RWPE1 (cell line): ENCODE data around the gene ANKRD30A.
A peak's percentile ranks its signal among the peaks of the same experiment; 100 is the strongest.

Experiments
- CTCF ChIA-PET: fragments of 350-600 bp; sonication (Branson Sonifier 250); formaldehyde crosslinking; extraction: SDS; loops from one replicate; lab custom pipeline; 2021; lab: Yijun Ruan, JAX
- POLR2A ChIA-PET: fragments of 400-600 bp; formaldehyde crosslinking; extraction: SDS; loops from one replicate; lab custom pipeline; 2020; ENCODE audit warnings: antibody characterized with exemption; ENCODE audit not compliant: low non-redundant PET; lab: Yijun Ruan, JAX
- DNase-seq: peaks from one replicate; pipeline ENCODE4 v3.0.0; 2012; ENCODE audit warnings: low spot score
- H3K27ac ChIP-seq: fragments of 450-650 bp; 2 replicates; pipeline ENCODE4 v1.5.1; 2017
- TF ChIP-seq, protein P1 (sequence below): fragments of 450-650 bp; conservative IDR thresholded peaks from 2 replicates; pipeline ENCODE4 v1.5.1; 2017; ENCODE audit warnings: low read depth, mild to moderate bottlenecking

Gene ANKRD30A

DNA sequence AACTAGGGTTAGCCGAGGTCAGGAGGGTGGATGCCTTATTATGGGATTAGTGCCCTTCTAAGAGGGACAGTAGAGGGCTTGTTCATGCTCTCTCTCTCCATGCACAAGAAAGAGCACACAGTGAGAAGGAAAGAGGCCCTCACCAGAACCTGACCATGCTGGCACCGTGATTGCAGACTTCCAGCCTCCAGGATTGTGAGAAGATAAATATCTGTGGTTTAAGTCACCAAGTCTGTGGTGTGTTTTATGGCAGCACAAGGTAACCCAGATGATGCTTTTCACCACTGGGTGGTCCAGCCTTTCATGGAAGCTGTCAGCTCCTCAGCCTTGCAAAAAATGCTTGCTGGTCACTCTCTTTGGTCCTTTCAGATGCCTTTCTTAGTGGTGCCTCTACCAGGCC is 175.9 kb downstream of the ANKRD30A start:
- TF ChIP-seq, protein P1, sequence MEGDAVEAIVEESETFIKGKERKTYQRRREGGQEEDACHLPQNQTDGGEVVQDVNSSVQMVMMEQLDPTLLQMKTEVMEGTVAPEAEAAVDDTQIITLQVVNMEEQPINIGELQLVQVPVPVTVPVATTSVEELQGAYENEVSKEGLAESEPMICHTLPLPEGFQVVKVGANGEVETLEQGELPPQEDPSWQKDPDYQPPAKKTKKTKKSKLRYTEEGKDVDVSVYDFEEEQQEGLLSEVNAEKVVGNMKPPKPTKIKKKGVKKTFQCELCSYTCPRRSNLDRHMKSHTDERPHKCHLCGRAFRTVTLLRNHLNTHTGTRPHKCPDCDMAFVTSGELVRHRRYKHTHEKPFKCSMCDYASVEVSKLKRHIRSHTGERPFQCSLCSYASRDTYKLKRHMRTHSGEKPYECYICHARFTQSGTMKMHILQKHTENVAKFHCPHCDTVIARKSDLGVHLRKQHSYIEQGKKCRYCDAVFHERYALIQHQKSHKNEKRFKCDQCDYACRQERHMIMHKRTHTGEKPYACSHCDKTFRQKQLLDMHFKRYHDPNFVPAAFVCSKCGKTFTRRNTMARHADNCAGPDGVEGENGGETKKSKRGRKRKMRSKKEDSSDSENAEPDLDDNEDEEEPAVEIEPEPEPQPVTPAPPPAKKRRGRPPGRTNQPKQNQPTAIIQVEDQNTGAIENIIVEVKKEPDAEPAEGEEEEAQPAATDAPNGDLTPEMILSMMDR = no peak
- no peak for DNase-seq
- ChIA-PET POLR2A (no interaction called here), CTCF (no interaction called here)
- H3K27ac ChIP-seq = no peak overlapping the region

GRCh38 chr10:37304036-37304435 is 178.6 kb downstream of the ANKRD30A start:
- ChIA-PET CTCF (no interaction called here), POLR2A (no interaction called here)
- no peak overlapping the region for H3K27ac ChIP-seq
- TF ChIP-seq, protein P1 = no peak
- no peak for DNase-seq

DNA sequence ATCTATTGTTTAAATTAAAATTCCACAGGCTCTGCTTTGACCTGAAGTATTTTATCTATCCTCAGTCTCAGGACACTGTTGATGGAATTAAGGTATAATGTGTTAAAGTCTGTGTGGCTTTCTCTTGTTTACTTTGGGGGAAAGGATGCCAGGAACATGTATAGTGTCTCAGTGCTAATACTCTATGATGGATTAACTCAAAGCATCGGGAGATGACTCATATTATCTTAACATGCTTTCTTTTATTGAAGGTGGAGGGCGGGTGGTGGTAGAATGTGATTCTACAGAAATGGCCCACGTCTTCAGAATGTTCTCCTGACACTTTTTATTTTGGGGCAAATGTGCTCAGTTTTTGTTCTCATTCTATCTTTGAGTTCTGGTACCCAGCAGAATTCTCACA is 189.0 kb downstream of the ANKRD30A start:
- ChIA-PET CTCF (no interaction called here), POLR2A (no interaction called here)
- peak; percentile 16 for DNase-seq
- no peak overlapping the region for H3K27ac ChIP-seq
- TF ChIP-seq, protein P1 = no peak

DNA sequence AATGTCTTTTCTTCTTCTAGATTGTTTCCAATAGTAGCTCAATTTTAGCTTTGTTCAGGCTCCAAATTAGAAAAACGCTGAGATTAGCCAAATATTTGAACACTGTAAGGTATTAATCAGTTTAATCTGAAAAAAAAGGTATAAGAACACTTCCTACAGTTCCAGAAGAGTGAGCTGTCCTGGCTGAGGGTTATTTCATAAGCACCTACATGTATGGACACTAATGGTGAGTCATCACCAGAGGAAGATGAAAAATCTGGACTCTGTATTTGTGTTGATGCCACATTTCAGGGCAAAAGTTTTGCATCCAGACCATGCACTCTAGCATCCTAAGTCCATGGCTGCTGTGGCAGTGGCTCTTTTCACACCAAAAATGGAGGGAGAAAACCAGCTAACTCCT is 189.5 kb downstream of the ANKRD30A start:
- ChIA-PET POLR2A (no interaction called here), CTCF (interaction anchor here (0.6 kb wide), 1 partner anchor 576 kb away, joined by 3 read pairs; no protein-coding TSS in a partner anchor)
- H3K27ac ChIP-seq = no peak overlapping the region
- TF ChIP-seq, protein P1 = no peak
- peak; percentile 52 for DNase-seq

DNA sequence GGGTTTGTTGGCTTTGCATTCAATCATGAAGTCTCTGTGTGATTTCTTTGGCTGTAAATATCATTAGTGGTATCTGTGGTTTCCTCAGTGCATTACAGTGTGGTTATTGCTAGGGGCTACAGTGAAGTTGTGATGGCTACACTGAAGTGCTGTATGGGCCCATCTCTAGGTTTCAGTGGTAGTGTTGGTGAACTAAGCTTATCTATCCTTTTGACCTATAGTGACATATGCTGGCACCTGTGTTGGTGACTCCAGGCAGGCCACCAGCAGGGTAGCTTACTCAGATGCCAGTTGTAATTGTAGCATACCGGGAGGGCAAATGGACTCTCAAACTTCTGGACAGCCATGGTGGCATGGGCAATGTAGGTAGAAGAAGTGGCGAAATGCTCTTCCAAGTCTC is 219.0 kb downstream of the ANKRD30A start:
- TF ChIP-seq, protein P1 = no peak
- H3K27ac ChIP-seq = no peak overlapping the region
- ChIA-PET POLR2A (no interaction called here), CTCF (no interaction called here)
- DNase-seq = no peak

- TF ChIP-seq, protein P1 = no peak
- ChIA-PET CTCF (no interaction called here), POLR2A (no interaction called here)
- H3K27ac ChIP-seq = no peak overlapping the region
- peak; percentile 71 for DNase-seq
Observed at GRCh38 chr10:37379991-37380390, 254.6 kb downstream of the ANKRD30A start.

DNA sequence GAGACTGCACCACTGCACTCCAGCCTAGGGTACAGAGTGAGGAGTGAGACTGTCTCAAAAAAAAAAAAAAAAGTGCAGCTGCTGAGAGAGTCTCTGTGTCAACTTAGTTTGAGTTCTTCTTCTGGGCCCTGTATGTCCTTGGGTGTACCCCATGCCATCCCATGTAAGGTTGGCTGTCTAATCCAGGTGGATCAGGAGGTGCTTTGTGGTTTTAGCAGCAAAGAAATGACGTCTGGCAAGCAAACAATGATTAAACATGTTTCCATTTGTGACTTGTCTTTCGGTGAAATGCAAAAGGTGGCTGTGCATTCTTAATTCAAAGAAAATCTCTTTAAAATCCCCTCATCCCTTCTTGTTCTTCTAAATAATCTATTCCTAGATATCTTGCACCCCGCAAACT is 255.9 kb downstream of the ANKRD30A start:
- ChIA-PET POLR2A (no interaction called here), CTCF (no interaction called here)
- no peak overlapping the region for H3K27ac ChIP-seq
- no peak for DNase-seq
- TF ChIP-seq, protein P1 = no peak
